NCI-H82 (cell line): Measurements from ENCODE around the gene AKIRIN2.
"Not testable (repeated sequence)": the region's sequence is repeated elsewhere in the genome, so short reads cannot be mapped to it uniquely, and the experiment has no call there.

ENCODE experiments used
- DNase-seq: peaks from one replicate; lab custom pipeline; 2025; lab: John Stamatoyannopoulos, UW

The AKIRIN2 gene

DNA sequence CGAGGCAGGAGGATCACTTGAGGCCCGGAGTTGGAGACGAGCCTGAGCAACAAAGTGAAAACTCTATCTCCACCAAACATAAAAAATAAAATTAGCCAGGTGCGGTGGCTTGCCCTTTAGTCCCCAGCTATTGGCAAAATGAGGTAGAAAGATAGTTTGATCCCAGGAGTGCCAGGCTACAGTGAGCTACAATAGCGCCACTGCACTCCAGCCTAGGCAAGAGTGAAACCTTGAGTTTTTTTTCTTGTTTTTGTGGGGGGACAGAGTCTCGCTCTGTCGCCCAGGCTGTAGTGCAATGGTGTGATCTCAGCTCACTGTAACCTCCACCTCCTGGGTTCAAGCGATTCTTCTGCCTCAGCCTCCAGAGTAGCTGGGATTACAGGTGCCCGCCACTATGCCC is 14.1 kb downstream of the AKIRIN2 start:
- not testable (repeated sequence) for DNase-seq

- DNase-seq = no peak
These were observed 14.7 kb downstream of the AKIRIN2 start for GRCh38 chr6:87687296-87687695.

DNA sequence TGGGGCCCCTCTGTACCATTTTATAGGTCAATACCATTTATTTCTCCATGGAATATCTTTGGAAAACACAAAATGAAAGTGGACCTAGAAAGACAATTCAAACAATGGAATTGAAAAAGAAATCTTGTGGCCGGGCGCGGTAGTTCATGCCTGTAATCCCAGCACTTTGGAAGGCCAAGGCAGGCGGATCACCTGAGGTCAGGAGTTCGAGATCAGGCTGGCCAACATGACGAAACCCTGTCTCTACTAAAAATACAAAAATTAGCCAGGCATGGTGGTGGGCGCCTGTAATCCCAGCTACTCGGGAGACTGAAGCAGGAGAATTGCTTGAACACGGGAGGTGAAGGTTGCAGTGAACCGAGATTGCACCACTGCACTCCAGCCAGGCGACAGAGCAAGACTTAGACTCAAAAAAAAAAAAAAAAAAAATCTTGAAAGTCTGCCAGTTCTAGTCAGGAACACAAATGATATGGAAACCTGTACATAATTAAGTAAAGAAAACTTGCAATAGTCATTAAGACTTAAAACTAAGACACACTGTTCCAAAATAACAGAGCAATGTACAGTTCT is 15.3 kb downstream of the AKIRIN2 start:
- DNase-seq = not testable (repeated sequence)

DNA sequence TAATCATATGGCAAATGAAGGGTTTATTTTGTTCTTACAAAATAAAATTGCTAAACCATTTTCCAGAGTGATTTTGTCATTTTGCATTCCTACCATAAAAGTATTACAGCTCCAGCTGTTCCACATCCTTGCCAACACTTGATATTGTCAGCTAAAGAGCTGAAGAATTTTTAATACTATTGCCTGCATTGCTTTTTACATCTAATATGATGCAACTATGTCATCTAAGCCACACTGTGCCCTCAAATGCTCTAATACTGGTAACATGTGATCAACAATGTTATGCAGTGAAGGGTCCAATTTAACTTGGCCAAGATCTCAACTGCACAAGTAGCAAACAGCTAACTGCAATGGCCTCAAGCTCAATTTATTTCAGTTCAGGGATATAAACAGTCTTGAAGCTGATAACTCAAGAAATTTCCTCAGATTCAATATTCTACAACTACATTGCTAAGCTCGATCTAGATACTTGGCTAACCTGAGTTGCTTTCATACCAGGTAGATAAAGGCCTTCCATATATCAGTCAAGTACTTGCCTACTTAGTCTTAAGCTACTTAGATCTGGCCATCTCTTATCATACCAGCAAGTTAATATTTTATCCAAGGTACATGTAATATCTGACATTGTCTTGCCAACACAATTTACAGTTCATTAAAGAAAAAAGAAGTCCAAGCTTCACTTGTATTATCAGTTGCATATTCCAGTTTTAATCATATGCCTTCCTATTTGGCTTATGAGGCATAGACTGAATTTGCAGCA is 17.0 kb downstream of the AKIRIN2 start:
- no peak for DNase-seq

DNA sequence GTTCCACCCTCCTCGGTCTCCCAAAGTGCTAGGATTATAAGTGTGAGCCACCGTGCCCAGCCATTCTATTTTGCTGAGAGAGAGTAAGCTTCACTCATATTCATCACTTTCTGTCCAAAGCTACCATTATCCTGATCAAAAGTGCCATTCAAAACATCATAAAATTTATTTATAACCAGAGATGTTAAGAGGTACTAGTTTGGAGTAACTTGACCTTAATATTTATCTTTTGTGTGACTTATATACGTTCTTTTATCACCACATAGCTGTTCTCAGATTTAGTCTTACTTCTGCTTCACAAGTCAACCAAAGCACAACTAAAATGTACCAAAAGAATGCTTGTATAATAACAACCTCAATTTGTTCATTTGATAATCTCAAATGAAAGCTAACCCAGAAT is 18.1 kb downstream of the AKIRIN2 start:
- no peak for DNase-seq

- no peak for DNase-seq
These were observed 19.7 kb downstream of the AKIRIN2 start for GRCh38 chr6:87682310-87682709.

DNA sequence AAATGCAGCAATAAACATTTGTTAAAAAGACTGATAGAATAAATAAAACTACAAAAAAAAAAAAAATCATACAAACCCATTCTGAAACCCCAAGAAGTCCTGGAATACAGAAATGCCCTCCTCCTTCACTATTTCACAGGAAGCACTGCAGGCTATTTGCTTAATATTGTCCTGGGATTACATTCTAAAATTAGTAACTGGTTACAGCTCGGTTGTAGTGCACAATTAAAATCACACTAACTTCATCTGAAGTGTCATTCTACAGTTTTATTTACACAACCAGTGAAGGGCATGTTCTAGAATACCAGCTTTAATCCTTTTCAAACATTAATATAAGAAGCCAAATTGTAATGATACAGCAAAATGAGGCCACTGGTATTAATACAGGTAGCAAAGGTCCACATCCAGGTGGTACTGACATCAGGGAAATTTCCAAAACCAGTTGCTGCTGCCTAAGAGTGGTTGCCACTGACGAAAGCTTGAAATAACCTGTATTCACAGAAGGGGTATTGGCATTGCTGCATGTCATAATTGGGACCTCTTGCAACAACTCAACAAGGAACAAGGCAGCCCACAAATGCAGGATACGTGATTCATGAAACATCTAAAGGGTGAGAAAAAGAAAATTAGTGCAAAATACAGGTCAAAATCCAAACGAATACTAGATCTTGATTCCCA is 26.9 kb downstream of the AKIRIN2 start:
- DNase-seq = no peak

GRCh38 chr6:87674290-87674689 is 27.7 kb downstream of the AKIRIN2 start:
- DNase-seq = no peak

DNA sequence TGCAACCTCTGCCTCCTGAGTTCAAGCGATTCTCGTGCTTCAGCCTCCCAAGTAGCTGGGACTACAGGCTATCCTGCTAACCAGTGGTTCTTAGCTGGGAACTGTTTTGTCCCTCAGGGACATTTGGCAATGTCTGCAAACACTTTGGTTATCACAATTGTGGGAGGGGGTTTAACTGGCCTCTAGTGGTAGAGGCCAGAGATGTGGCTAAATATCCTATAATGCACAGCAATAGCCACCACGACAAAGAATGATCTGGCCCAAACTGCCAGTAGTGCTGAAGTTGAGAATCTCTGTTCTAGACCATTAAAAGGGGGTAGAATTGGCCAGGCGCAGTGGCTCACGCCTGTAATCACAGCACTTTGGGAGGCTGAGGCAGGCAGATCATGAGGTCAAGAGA is 28.8 kb downstream of the AKIRIN2 start:
- no peak for DNase-seq

DNA sequence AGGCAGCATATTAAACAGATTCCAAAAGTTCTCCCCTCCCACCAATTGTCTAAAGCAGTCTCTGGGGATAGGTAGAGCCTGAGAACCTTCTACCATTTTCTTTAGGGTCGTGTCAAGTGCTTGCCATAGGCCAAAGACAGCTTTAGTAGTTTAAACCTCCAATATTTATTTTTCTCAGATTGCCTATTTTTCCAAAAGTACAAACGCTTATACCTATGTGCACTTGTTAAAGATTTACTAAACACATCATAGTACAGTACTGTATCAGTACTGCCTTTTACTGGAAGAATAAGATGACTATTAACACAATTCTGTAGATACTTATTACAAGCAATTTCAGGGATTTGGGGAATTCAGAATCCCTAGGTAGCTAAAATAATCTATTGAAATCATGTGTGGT is 29.4 kb downstream of the AKIRIN2 start:
- DNase-seq = no peak

- no peak for DNase-seq
These were observed 30.4 kb downstream of the AKIRIN2 start for GRCh38 chr6:87671555-87672029.

DNA sequence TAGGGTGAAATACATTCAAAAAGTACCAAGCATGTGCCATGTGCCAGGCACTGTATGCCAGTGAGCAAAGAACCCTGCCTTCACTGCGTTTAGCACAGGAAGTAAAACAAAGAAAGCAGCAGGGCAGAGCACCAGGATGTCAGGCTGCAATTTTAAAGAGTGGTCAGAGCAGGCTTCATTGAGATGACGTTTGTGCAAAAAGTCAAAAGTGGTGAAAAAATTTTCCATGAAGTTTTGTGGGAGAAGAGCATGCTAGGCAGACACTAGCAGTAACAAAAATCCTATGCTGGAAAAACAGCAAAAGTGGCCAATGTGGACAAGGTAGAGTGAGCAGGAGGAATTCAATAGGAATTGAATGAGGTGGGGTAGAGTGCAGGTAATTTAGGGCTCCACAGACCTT is 31.3 kb downstream of the AKIRIN2 start:
- no peak for DNase-seq

- DNase-seq = no peak
These were observed 33.0 kb downstream of the AKIRIN2 start for GRCh38 chr6:87669051-87669450.

- DNase-seq = no peak
These were observed 34.0 kb downstream of the AKIRIN2 start for GRCh38 chr6:87668013-87668412.

GRCh38 chr6:87667032-87667431 is 35.0 kb downstream of the AKIRIN2 start:
- DNase-seq = no peak

- no peak for DNase-seq
These were observed 37.0 kb downstream of the AKIRIN2 start for GRCh38 chr6:87664921-87665485.

- no peak for DNase-seq
These were observed 38.6 kb downstream of the AKIRIN2 start for GRCh38 chr6:87663434-87663833.

DNA sequence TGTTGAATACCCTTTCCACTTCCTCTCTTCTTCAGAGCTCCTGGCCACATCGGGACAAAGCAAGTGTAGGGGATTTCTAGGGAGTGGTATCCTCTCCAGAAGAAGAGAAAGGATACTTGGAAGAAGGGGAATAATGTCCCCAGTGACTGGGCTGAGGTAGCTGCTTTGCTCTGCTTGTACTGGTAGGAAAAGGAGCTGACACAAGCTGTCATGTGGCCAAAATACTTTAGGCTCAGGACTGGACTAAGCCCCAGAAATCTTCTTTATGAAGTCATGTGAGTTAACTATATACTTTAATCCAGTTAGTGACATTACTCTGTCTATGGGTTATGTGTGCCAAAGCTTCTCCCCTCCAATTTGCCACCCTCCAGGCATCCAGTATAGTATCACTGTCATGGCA is 40.5 kb downstream of the AKIRIN2 start:
- DNase-seq = peak; percentile 81

DNA sequence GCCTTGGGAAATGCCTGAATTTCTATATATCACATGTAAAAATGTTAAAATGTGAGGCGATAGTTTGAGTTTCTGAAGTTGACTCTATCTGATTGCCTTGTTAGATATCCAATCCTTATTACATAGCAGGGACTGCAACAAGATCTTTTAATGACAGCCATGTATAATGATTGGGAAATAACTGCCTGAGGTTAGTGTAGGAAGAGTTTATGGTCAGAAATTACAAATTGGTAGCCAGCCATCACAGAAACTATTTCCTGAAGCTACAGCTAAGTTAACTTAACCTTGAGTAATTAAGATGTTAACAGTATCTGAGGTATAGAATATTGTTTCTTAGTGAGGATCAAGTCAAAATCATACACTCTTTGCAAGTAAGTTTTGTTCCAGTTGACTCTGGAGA is 41.0 kb downstream of the AKIRIN2 start:
- no peak for DNase-seq

DNA sequence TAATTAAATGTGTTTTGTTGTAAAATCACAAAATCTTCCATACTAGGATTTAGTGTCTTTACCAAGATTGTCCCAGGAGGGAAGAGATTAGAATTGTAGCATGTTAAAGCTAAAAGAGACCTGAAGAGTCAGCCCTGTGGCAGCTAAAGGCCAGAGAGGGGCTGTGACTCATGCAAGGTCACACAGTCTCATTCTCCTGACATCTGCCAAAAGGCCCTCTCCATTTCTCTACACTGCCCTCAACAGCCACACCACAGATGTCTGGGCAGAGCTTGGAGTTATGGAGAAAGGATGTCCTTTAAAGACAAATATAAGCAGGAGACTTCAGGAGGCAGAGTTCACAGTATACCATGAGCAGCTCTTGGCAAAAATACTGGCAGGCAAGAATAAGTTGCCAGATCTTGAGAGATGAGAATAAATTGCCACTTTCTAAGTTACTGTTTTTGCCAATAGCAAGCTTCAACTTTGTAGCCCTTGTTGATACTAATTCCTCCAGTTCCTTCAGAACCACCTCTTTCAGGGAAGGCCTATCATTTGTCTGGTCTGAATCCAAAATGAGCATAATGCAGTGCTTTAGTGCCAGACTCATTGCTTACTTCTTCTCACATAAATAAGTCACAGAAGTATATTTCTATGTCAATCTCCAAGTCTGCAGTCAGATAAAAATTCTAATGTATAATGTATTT is 41.7 kb downstream of the AKIRIN2 start:
- DNase-seq = no peak

DNA sequence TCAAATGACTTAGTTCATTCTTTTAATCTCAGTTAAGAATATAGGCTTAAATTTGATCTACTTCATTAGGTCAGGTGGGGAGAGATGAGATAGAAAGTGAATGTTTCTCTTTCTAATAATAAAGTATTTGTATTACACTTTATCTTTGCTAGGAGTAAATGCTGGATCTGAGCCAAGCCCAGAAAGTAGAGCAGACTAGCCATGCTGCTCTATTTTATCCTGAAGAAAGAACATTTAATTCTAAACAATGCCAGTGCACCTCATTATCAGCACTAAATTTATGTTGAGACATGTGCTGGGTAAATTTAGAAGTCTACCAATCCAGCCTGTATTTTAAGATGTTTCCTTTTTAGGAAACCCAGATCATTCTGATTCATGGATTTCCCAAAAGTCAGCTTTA is 43.5 kb downstream of the AKIRIN2 start:
- no peak for DNase-seq

- DNase-seq = no peak
These were observed 45.2 kb downstream of the AKIRIN2 start for GRCh38 chr6:87656857-87657256.
